ENCODE results near the gene SMIM5. TPM values are rescaled to one million over a fixed set of nuclear protein-coding genes. Genes with fewer than 3 reads are reported as not detected.

SMIM5 gene
- total RNA-seq, 2 experiments from 2014 or later = 0.06 TPM; not detected in 1

DNA sequence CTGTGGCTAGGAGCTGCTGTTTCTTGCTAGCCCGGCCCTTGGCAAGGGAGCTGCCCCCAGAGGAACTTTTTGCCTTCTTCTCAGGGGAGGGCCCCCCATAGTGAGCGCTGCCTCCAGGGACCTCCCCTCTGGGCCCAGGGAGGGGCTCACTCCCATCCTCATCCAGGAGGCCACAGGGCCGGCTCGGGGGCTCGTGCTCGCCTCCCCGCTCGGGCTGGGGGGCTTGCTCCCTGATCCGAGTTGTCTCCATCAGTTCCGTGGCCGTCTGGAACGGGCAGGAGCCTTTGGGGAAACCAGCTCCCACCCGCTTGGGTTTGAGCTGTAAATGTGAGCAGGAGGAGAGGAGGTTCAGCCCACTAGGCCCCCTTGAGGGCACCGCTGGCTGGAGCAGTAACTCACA lies 4.1 kb upstream of the SMIM5 start:
- H3K9me3 ChIP-seq (ENCODE audit: low read length) = no peaks in the 10 kb centered on the region
- no peaks in the 10 kb centered on the region for H3K79me2 ChIP-seq (ENCODE audit: insufficient read depth, low read depth, low read length)
- H2AFZ ChIP-seq (ENCODE audit: low read length) = no peak overlapping the region
- H3K27ac ChIP-seq (ENCODE audit: low read depth, low read length, poor library complexity, severe bottlenecking) = no peak overlapping the region
- no peak overlapping the region for H3K4me3 ChIP-seq (ENCODE audit: low read depth, low read length, poor library complexity, severe bottlenecking)
- ChIA-PET CTCF (ENCODE audit: unreplicated experiment) (interaction anchor here (0.7 kb wide), 1 partner anchor 61 kb away, joined by 3 read pairs; no protein-coding TSS in a partner anchor), POLR2A (interaction anchor here (0.6 kb wide), 1 partner anchor 41 kb away, joined by 3 read pairs; no protein-coding TSS in a partner anchor)
- H3K4me2 ChIP-seq (ENCODE audit: low read length) = no peak overlapping the region
- no peak for TF ChIP-seq EZH2phosphoT487 (IDR thresholded peaks at IDR 0.05; ENCODE audit: borderline replicate concordance, low read depth, low read length)
- TF ChIP-seq, protein P1, sequence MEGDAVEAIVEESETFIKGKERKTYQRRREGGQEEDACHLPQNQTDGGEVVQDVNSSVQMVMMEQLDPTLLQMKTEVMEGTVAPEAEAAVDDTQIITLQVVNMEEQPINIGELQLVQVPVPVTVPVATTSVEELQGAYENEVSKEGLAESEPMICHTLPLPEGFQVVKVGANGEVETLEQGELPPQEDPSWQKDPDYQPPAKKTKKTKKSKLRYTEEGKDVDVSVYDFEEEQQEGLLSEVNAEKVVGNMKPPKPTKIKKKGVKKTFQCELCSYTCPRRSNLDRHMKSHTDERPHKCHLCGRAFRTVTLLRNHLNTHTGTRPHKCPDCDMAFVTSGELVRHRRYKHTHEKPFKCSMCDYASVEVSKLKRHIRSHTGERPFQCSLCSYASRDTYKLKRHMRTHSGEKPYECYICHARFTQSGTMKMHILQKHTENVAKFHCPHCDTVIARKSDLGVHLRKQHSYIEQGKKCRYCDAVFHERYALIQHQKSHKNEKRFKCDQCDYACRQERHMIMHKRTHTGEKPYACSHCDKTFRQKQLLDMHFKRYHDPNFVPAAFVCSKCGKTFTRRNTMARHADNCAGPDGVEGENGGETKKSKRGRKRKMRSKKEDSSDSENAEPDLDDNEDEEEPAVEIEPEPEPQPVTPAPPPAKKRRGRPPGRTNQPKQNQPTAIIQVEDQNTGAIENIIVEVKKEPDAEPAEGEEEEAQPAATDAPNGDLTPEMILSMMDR (conservative IDR thresholded peaks at IDR 0.05; ENCODE audit: low read length) = no peak
- H3K36me3 ChIP-seq (ENCODE audit: insufficient read depth, low read length) = peaks cover 22% of the 10 kb centered on the region; the same call in 1 of the 2 replicates
- no TSS peak for BruUV-seq (replicated peaks)
- DNase-seq (ENCODE audit: low spot score) = no peak
- no peaks in the 10 kb centered on the region for H3K9me2 ChIP-seq (ENCODE audit: insufficient read depth, low read length)
- intact Hi-C loops (cut with micrococcal nuclease; ENCODE audit: unreplicated experiment) = no loop called here
- no peaks in the 10 kb centered on the region for H4K20me1 ChIP-seq (ENCODE audit: insufficient read depth, low read length)
- H3K4me1 ChIP-seq (ENCODE audit: insufficient read depth, low read length, poor library complexity, severe bottlenecking) = peaks cover 31% of the 10 kb centered on the region

DNA sequence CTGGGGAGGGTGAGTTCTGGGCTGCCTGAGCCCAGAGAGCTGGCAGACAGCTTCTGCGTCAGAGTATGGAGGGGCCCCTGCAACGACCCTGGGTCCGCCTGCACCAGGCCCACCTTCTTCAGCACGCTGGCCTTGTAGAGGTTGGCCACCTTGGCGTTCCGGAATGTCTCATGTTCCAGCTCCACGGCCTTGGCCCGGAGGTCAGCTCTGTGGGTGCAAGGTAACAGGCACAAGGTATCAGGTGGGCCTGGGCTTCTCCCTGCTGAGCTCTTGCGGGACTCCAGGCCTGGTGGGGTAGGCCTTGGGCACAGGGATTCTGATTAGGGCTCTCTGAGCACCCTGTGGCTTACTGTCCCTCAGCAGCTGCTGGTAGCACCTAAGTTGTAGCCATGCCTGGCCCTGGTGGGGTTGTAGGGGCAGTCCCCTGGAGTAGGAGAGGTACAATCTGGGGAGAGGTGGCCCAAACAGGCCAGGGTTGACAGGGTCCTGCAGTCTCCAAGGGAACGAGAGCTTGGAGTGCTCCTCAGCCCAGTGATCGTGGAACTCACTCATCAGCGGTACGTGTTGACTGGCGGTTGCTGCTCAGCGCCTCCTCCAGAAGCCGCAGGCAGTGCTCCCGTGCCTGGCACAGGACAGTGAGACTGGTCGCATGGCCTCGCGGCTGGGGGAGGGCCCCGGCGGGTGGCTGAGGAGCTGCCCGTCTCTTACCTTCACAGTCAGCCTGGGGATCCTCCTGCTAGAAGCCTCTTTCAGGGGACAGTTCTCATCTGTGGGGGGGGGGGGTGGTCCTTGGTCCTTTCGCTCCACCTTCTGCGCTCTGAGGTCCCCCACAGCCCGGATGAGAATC lies 2.9 kb upstream of the SMIM5 start:
- ChIA-PET CTCF (ENCODE audit: unreplicated experiment) (interaction anchor here (0.7 to 1.3 kb wide), 2 partner anchors 108 to 118 kb away, joined by 3 read pairs; no protein-coding TSS in a partner anchor), POLR2A (interaction anchor here (0.6 kb wide), 3 partner anchors 20 to 750 kb away, joined by 3 to 5 read pairs (median 3); no protein-coding TSS in a partner anchor)
- H3K4me2 ChIP-seq (ENCODE audit: low read length) = no peak overlapping the region
- no peaks in the 10 kb centered on the region for H4K20me1 ChIP-seq (ENCODE audit: insufficient read depth, low read length)
- DNase-seq (ENCODE audit: low spot score) = no peak
- no peak overlapping the region for H2AFZ ChIP-seq (ENCODE audit: low read length)
- H3K4me1 ChIP-seq (ENCODE audit: insufficient read depth, low read length, poor library complexity, severe bottlenecking) = peaks cover 34% of the 10 kb centered on the region
- H3K27ac ChIP-seq (ENCODE audit: low read depth, low read length, poor library complexity, severe bottlenecking) = no peak overlapping the region
- H3K9me2 ChIP-seq (ENCODE audit: insufficient read depth, low read length) = no peaks in the 10 kb centered on the region
- intact Hi-C loops (cut with micrococcal nuclease; ENCODE audit: unreplicated experiment) = loop anchor here (5.0 kb wide), 1 partner anchor 37 kb away; the partner anchor contains the start of genes RECQL5 and SAP30BP
- no peaks in the 10 kb centered on the region for H3K79me2 ChIP-seq (ENCODE audit: insufficient read depth, low read depth, low read length)
- no peaks in the 10 kb centered on the region for H3K9me3 ChIP-seq (ENCODE audit: low read length)
- no TSS peak for BruUV-seq (replicated peaks)
- TF ChIP-seq EZH2phosphoT487 (IDR thresholded peaks at IDR 0.05; ENCODE audit: borderline replicate concordance, low read depth, low read length) = no peak
- TF ChIP-seq, protein P1 (conservative IDR thresholded peaks at IDR 0.05; ENCODE audit: low read length) = no peak
- H3K4me3 ChIP-seq (ENCODE audit: low read depth, low read length, poor library complexity, severe bottlenecking) = no peak overlapping the region
- peaks cover 22% of the 10 kb centered on the region; the same call in 1 of the 2 replicates for H3K36me3 ChIP-seq (ENCODE audit: insufficient read depth, low read length)

Data from OCI-LY7 (cell line).